GM12891 (cell line): ENCODE measurements around the gene TJP3.
"Not testable (repeated sequence)": the region's sequence is repeated elsewhere in the genome, so short reads cannot be mapped to it uniquely, and the experiment has no call there.

ENCODE experiments used
- PAX5 ChIP-seq: IDR thresholded peaks from 2 replicates; pipeline ENCODE4 v1.6.1; 2011; ENCODE audit warnings: low read length, moderate library complexity, mild to moderate bottlenecking; ENCODE audit not compliant: insufficient read depth, severe bottlenecking
- POLR2A ChIP-seq: IDR thresholded peaks from 2 replicates; pipeline ENCODE4 v1.6.1; 2011; ENCODE audit warnings: low read depth, low read length, control low read depth
- POLR2AphosphoS5 ChIP-seq: IDR thresholded peaks from 2 replicates; pipeline ENCODE4 v1.6.1; 2011; ENCODE audit warnings: low read depth, low read length, control low read depth
- SPI1 ChIP-seq: IDR thresholded peaks from 2 replicates; pipeline ENCODE4 v1.6.1; 2011; ENCODE audit warnings: low read depth, low read length, control low read depth
- TAF1 ChIP-seq: IDR thresholded peaks from 2 replicates; pipeline ENCODE4 v1.6.1; 2011; ENCODE audit warnings: low read depth, low read length, control low read depth

GRCh38 chr19:3666545-3666856 is 41.7 kb upstream of the TJP3 start:
- not testable (repeated sequence) for TF ChIP-seq SPI1, POLR2AphosphoS5, POLR2A, TAF1, PAX5
